C4-2B (cell line): ENCODE measurements around the gene BLMH.

Experiments used
- H3K27ac ChIP-seq: fragments of 450-650 bp; 2 replicates; pipeline ENCODE4 v1.5.1; 2017
- ZFX ChIP-seq: fragments of 450-650 bp; IDR thresholded peaks from 2 replicates; pipeline ENCODE4 v1.6.1; 2017
- TF ChIP-seq, protein P1 (sequence below): fragments of 450-650 bp; conservative IDR thresholded peaks from 2 replicates; pipeline ENCODE4 v1.5.1; 2017; ENCODE audit warnings: mild to moderate bottlenecking

Gene BLMH

GRCh38 chr17:30228011-30228410 lies 63.7 kb downstream of the BLMH start:
- TF ChIP-seq, protein P1, sequence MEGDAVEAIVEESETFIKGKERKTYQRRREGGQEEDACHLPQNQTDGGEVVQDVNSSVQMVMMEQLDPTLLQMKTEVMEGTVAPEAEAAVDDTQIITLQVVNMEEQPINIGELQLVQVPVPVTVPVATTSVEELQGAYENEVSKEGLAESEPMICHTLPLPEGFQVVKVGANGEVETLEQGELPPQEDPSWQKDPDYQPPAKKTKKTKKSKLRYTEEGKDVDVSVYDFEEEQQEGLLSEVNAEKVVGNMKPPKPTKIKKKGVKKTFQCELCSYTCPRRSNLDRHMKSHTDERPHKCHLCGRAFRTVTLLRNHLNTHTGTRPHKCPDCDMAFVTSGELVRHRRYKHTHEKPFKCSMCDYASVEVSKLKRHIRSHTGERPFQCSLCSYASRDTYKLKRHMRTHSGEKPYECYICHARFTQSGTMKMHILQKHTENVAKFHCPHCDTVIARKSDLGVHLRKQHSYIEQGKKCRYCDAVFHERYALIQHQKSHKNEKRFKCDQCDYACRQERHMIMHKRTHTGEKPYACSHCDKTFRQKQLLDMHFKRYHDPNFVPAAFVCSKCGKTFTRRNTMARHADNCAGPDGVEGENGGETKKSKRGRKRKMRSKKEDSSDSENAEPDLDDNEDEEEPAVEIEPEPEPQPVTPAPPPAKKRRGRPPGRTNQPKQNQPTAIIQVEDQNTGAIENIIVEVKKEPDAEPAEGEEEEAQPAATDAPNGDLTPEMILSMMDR: no peak
- TF ChIP-seq ZFX: no peak
- no peak overlapping the region for H3K27ac ChIP-seq

GRCh38 chr17:30226878-30227277 lies 64.9 kb downstream of the BLMH start:
- no peak for TF ChIP-seq ZFX
- TF ChIP-seq, protein P1: no peak
- H3K27ac ChIP-seq: no peak overlapping the region

DNA sequence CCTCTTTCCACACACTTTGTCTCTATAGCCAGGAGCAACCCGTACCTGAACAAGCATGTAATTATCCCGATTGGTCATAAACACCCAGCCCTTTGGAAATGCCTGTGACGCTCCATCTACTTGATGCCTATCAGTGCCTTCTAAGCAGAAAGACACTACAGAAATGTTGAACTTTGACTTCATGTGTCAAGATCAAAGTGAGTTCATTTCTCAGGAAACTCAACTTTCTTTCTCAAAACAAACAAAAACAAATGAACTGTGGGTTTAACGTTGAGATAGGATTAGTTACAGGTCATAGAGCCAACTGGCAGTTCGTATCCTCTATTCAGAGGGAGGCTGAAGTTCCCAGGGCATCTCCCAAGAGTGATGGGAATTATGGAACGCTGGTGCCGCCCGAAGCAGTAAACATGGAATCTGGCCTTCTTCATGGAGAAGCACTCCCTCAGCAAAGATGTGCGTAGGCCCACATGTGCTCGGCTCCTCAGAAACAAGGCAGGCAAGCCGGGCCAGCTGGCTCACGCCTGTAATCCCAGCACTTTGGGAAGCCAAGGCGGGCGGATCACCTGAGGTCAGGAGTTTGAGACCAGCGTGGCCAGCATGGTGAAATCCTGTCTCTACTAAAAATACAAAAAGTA lies 65.7 kb downstream of the BLMH start:
- TF ChIP-seq ZFX: no peak
- TF ChIP-seq, protein P1: no peak
- no peak overlapping the region for H3K27ac ChIP-seq

DNA sequence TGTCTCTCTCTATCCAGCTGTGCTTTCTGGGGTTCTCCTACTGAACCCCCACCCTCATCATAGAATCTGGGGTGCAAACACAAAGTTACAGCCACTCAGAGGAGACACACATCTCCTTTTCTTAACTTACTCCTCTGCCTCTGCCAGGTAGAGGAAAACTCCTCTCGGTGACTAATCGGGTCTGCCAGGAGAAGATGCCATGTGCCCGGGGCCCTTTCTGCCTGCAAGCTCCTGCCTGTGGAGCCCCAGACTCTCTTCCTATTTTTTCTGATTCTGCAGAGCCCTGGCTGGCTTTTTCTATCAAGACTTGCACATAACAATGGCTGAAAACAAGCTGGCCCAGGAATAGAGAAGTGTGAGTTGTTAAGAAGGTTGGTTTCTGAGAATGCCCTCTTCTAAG lies 66.6 kb downstream of the BLMH start:
- H3K27ac ChIP-seq: no peak overlapping the region
- TF ChIP-seq ZFX: no peak
- TF ChIP-seq, protein P1: no peak

- no peak overlapping the region for H3K27ac ChIP-seq
- TF ChIP-seq, protein P1: no peak
- no peak for TF ChIP-seq ZFX
These were observed 67.3 kb downstream of the BLMH start for GRCh38 chr17:30224419-30224960.

- no peak overlapping the region for H3K27ac ChIP-seq
- TF ChIP-seq ZFX: no peak
- TF ChIP-seq, protein P1: no peak
These were observed 69.0 kb downstream of the BLMH start for GRCh38 chr17:30222721-30223175.

DNA sequence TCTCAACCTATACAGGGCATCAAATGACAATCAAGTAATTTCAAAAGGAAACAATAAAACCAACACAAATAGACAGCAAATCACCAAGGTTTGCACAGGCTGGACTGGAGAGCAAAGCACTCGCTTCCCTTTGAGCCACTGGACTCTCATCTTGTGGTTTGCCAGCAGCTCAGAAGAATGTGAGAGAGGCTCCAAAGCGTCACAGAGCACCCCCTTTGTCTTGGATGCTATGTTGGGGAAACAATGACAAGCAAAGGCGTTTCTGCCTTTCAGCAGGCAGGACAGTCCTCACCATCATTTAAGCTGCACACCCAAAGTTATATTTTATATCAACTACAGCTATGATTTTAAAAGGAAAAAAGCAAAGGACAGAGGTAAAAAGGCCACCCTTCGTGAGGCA lies 69.5 kb downstream of the BLMH start:
- H3K27ac ChIP-seq: no peak overlapping the region
- TF ChIP-seq, protein P1: no peak
- TF ChIP-seq ZFX: no peak
